Measurements from ENCODE around the gene ARFIP1.

DNA sequence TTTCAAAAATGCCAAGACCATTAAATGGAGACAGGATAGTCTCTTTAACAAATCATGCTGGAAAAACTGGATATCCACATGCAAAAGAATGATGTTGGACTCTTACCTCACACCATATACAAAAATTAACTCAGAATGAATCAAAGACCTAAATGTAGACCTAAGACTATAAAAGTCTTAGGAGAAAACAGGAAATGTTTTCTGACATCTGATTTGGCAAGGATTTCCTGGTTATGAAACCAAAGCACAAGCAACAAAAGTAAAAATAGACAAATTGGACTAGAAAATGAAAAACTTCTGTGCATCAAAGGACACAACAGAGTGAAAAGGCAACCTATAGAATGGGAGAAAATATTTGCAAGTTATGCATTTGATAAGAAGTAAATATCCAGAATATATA lies 37.6 kb downstream of the ARFIP1 start:
- TF ChIP-seq JUNB (CRISPR knock-in tag; conservative IDR thresholded peaks at IDR 0.05) (no peak), ZNF583 (CRISPR knock-in tag; IDR thresholded peaks at IDR 0.05) (no peak), RBBP5 (IDR thresholded peaks at IDR 0.05; ENCODE audit: borderline replicate concordance, insufficient read depth, low read length, poor library complexity, severe bottlenecking) (no peak), ZNF121 (CRISPR knock-in tag; conservative IDR thresholded peaks at IDR 0.05) (no peak), POLR2A (conservative IDR thresholded peaks at IDR 0.05) (no peak)
